Measurements from ENCODE around the gene WDR90. TPM values are rescaled to one million over a fixed set of nuclear protein-coding genes. Genes with fewer than 3 reads are reported as not detected.
A peak's percentile ranks its signal among the peaks of the same experiment; 100 is the strongest.

WDR90 gene
- polyA plus RNA-seq, 1 donor (not counting 4 experiments of a cell fraction or from before 2014, with no cell fraction given): 5.9 TPM

DNA sequence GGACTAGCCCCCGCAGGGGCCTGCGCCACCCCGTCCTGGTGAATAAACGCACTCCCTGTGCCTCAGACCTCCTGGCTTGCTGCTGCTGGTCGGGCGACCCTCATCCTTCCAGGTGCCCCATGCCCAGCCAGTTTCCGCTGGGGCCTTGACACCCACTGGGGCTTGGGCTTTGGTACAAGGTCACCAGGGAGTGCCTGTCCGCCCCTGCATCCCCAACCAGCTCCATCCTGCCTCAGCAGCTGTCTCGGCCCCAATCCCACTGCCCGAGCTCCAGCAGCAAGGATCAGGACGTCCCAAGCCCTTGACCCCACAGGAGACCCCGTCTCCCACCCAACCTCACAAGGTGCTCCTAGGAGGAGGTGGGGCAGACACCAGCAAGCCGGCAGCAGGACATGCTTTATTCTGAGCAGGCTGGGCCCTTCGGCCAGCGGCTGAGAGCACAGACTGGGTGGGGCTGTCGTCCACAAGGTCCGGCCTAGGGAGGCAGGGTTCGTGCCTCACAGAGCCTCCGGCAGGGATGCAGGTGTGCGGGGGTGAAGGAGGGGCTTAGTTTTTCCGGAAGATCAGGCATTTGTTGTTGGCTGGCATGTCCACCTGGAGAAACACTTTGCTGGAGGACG lies 15.0 kb upstream of the WDR90 start:
- Histone ChIP-seq H3K27ac (ENCODE audit: control insufficient read depth, insufficient read depth, low read length) (no peak overlapping the region), H3K4me3 (ENCODE audit: control insufficient read depth in 2 of 3, extremely low read depth in 1 of 3, insufficient read depth in 2 of 3, low read depth in 1 of 3, low read length in 3 of 3) (no peak overlapping the region), H3K4me2 (ENCODE audit: control insufficient read depth, extremely low read depth, insufficient read depth, low read depth, low read length) (no peak overlapping the region), H4K20me1 (ENCODE audit: control insufficient read depth, extremely low read depth, insufficient read depth, low read length) (no peaks in the 10 kb centered on the region), H2AFZ (ENCODE audit: control insufficient read depth, low read length) (no peak overlapping the region), H3K9ac (ENCODE audit: control insufficient read depth, extremely low read depth, insufficient read depth, low read length) (no peak overlapping the region), H3K9me1 (ENCODE audit: control insufficient read depth, extremely low read depth, insufficient read depth, low read length) (no peaks in the 10 kb centered on the region), H3K79me2 (ENCODE audit: control insufficient read depth, insufficient read depth, low read length) (peaks cover 8% of the 10 kb centered on the region), H3K9me3 (ENCODE audit: control insufficient read depth, low read depth, low read length) (no peaks in the 10 kb centered on the region), H3K4me1 (ENCODE audit: control insufficient read depth, extremely low read depth, insufficient read depth, low read length) (peaks cover 8% of the 10 kb centered on the region), H3K36me3 (ENCODE audit: control insufficient read depth in 2 of 2, extremely low read depth in 1 of 2, insufficient read depth in 2 of 2, low read length in 2 of 2) (peaks cover 2 to 10% of the 10 kb centered on the region in 2 experiments), H3K27me3 (ENCODE audit: control insufficient read depth, extremely low read depth, insufficient read depth, low read length) (no peaks in the 10 kb centered on the region)
- DNase-seq (ENCODE audit: low read depth, low spot score): no peak
- no peak for FAIRE-seq
- no peak for TF ChIP-seq EZH2 (IDR thresholded peaks at IDR 0.05; ENCODE audit: low read length)
- TF ChIP-seq, protein P1, sequence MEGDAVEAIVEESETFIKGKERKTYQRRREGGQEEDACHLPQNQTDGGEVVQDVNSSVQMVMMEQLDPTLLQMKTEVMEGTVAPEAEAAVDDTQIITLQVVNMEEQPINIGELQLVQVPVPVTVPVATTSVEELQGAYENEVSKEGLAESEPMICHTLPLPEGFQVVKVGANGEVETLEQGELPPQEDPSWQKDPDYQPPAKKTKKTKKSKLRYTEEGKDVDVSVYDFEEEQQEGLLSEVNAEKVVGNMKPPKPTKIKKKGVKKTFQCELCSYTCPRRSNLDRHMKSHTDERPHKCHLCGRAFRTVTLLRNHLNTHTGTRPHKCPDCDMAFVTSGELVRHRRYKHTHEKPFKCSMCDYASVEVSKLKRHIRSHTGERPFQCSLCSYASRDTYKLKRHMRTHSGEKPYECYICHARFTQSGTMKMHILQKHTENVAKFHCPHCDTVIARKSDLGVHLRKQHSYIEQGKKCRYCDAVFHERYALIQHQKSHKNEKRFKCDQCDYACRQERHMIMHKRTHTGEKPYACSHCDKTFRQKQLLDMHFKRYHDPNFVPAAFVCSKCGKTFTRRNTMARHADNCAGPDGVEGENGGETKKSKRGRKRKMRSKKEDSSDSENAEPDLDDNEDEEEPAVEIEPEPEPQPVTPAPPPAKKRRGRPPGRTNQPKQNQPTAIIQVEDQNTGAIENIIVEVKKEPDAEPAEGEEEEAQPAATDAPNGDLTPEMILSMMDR (optimal IDR thresholded peaks at IDR 0.05 in 1 of 3, IDR thresholded peaks at IDR 0.05 in 1 of 3, conservative IDR thresholded peaks at IDR 0.05 in 1 of 3; ENCODE audit: extremely low read depth in 1 of 3, insufficient read depth in 2 of 3, low read length in 3 of 3): no peak
- dilution Hi-C loops (cut with MboI; ENCODE audit: extremely low pct_ligation_motif_present, low sequenced_read_pairs): no loop called here

DNA sequence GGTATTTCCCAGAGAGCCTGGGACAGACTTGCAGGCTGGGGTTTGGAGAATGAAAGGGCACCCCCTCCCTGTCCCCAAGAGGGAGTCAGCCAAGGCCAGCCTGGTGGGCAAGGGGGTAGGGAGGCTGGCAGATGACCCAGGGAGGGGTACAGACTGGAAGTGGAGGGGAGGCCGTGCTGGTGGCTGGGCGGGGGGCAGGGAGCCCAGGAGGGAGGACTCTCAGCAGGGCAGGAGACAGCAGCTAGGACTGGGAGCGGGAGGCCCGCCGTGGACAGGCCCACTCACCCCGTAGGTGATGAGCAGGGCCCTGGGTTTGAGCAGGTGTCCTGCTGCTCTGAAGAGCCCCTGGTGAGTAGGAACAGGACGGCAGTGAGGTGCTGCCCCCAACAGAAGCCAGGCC lies 14.2 kb upstream of the WDR90 start:
- dilution Hi-C loops (cut with MboI; ENCODE audit: extremely low pct_ligation_motif_present, low sequenced_read_pairs): no loop called here
- no peaks in the 10 kb centered on the region for H3K9me3 ChIP-seq (ENCODE audit: control insufficient read depth, low read depth, low read length)
- peak overlapping the region; percentile 74 to 85 (median 83) for H3K4me3 ChIP-seq (ENCODE audit: control insufficient read depth in 2 of 3, extremely low read depth in 1 of 3, insufficient read depth in 2 of 3, low read depth in 1 of 3, low read length in 3 of 3)
- peaks cover 8% of the 10 kb centered on the region for H3K4me1 ChIP-seq (ENCODE audit: control insufficient read depth, extremely low read depth, insufficient read depth, low read length)
- peaks cover 2 to 10% of the 10 kb centered on the region in 2 experiments for H3K36me3 ChIP-seq (ENCODE audit: control insufficient read depth in 2 of 2, extremely low read depth in 1 of 2, insufficient read depth in 2 of 2, low read length in 2 of 2)
- no peaks in the 10 kb centered on the region for H3K9me1 ChIP-seq (ENCODE audit: control insufficient read depth, extremely low read depth, insufficient read depth, low read length)
- no peak overlapping the region for H3K27ac ChIP-seq (ENCODE audit: control insufficient read depth, insufficient read depth, low read length)
- H2AFZ ChIP-seq (ENCODE audit: control insufficient read depth, low read length): no peak overlapping the region
- H3K27me3 ChIP-seq (ENCODE audit: control insufficient read depth, extremely low read depth, insufficient read depth, low read length): no peaks in the 10 kb centered on the region
- no peaks in the 10 kb centered on the region for H4K20me1 ChIP-seq (ENCODE audit: control insufficient read depth, extremely low read depth, insufficient read depth, low read length)
- no peak for DNase-seq (ENCODE audit: low read depth, low spot score)
- TF ChIP-seq, protein P1 (optimal IDR thresholded peaks at IDR 0.05 in 1 of 3, IDR thresholded peaks at IDR 0.05 in 1 of 3, conservative IDR thresholded peaks at IDR 0.05 in 1 of 3; ENCODE audit: extremely low read depth in 1 of 3, insufficient read depth in 2 of 3, low read length in 3 of 3): no peak
- no peak for TF ChIP-seq EZH2 (IDR thresholded peaks at IDR 0.05; ENCODE audit: low read length)
- H3K4me2 ChIP-seq (ENCODE audit: control insufficient read depth, extremely low read depth, insufficient read depth, low read depth, low read length): peak overlapping the region; percentile 85
- H3K79me2 ChIP-seq (ENCODE audit: control insufficient read depth, insufficient read depth, low read length): peaks cover 8% of the 10 kb centered on the region
- FAIRE-seq: no peak
- H3K9ac ChIP-seq (ENCODE audit: control insufficient read depth, extremely low read depth, insufficient read depth, low read length): no peak overlapping the region

All from keratinocyte (primary cell).